ENCODE results near the gene GOLT1B. TPM values are rescaled to one million over a fixed set of nuclear protein-coding genes. Genes with fewer than 3 reads are reported as not detected.

The GOLT1B gene
- total and polyA plus RNA-seq, 2 of the 13 experiments (the other 11 are each of a cell fraction or from before 2014, with no cell fraction given), result 23.6 to 38.4 TPM

GRCh38 chr12:21483531-21483930 lies 18.1 kb upstream of the GOLT1B start:
- H3K9ac ChIP-seq (ENCODE audit: insufficient read depth, low read depth, low read length), result no peak overlapping the region
- no peaks in the 10 kb centered on the region for H3K79me2 ChIP-seq (ENCODE audit: insufficient read depth, low read length)
- H4K20me1 ChIP-seq (ENCODE audit: insufficient read depth, low read length), result no peaks in the 10 kb centered on the region
- DNase-seq (ENCODE audit: low spot score) (no peak), ATAC-seq (no peak), FAIRE-seq (no peak)
- in situ Hi-C loops (cut with HindIII; ENCODE audit: extremely low pct_ligation_motif_present, low pct_unique_long_range_greater_than_20kb) (no loop called here), intact Hi-C loops (cut with micrococcal nuclease; ENCODE audit: unreplicated experiment) (no loop called here)
- no peak overlapping the region for H3K27ac ChIP-seq (ENCODE audit: extremely low read length, insufficient read depth, low read length)
- H3K4me3 ChIP-seq (replicated peaks in 1 of 3; ENCODE audit: insufficient read depth in 1 of 3, low read depth in 2 of 3, low read length in 3 of 3), result no peak overlapping the region
- H3K36me3 ChIP-seq (replicated peaks in 1 of 2; ENCODE audit: control insufficient read depth in 1 of 2, insufficient read depth in 2 of 2, low read length in 2 of 2), result peaks cover 2 to 35% of the 10 kb centered on the region in 2 experiments; a peak in 2 of 5 replicates
- TF ChIP-seq ZNF780A (CRISPR knock-in tag; IDR thresholded peaks at IDR 0.05) (no peak), HDAC2 (CRISPR knock-in tag; IDR thresholded peaks at IDR 0.05) (no peak), BRD4 (CRISPR knock-in tag; IDR thresholded peaks at IDR 0.05) (no peak), SSRP1 (CRISPR knock-in tag; IDR thresholded peaks at IDR 0.05) (no peak), MTA1 (CRISPR knock-in tag; IDR thresholded peaks at IDR 0.05; ENCODE audit: borderline replicate concordance) (no peak), ZNF484 (CRISPR knock-in tag; IDR thresholded peaks at IDR 0.05; ENCODE audit: borderline replicate concordance, low read depth) (no peak), ZNF142 (CRISPR knock-in tag; IDR thresholded peaks at IDR 0.05) (no peak), ETV5 (CRISPR knock-in tag; IDR thresholded peaks at IDR 0.05; ENCODE audit: borderline replicate concordance) (no peak), AFF4 (CRISPR knock-in tag; IDR thresholded peaks at IDR 0.05) (no peak), MYNN (CRISPR knock-in tag; IDR thresholded peaks at IDR 0.05; ENCODE audit: low read depth) (no peak), ZC3H4 (CRISPR knock-in tag; IDR thresholded peaks at IDR 0.05; ENCODE audit: borderline replicate concordance) (no peak), ISL2 (CRISPR knock-in tag; IDR thresholded peaks at IDR 0.05) (no peak), HHEX (CRISPR knock-in tag; IDR thresholded peaks at IDR 0.05) (no peak)
- H3K4me2 ChIP-seq (ENCODE audit: low read depth, low read length), result no peak overlapping the region
- H2AFZ ChIP-seq (ENCODE audit: low read length), result no peak overlapping the region
- no TSS peak for BruUV-seq (replicated peaks)
- H3K27me3 ChIP-seq (ENCODE audit: control insufficient read depth in 1 of 2, insufficient read depth in 2 of 2, low read length in 2 of 2), result no peaks in the 10 kb centered on the region
- H3K4me1 ChIP-seq (ENCODE audit: insufficient read depth, low read length), result no peaks in the 10 kb centered on the region
- ChIA-PET CTCF (ENCODE audit: low intra/inter-chr PET ratio, low total read pairs) (no interaction called here), POLR2A (no interaction called here)
- WGBS (ENCODE audit: low lambda C conversion rate), result 95% methylated on average over 3 of the region's 3 CpGs
- H3K9me3 ChIP-seq (ENCODE audit: low read length), result no peaks in the 10 kb centered on the region

Measured in HepG2 (cell line).